Activated CD8-positive, alpha-beta memory T cell treated with anti-CD3 and anti-CD28 coated beads for 48 hours (primary cell): ENCODE measurements around the gene NBL1.
A peak's percentile ranks its signal among the peaks of the same experiment; 100 is the strongest.

ENCODE experiments used
- DNase-seq, 3 experiments: peaks; one replicate each; pipeline ENCODE4 v3.0.0-alpha.2; 2020; ENCODE audit warnings: low read depth in 2 of 3, low spot score in 2 of 3

The NBL1 gene

DNA sequence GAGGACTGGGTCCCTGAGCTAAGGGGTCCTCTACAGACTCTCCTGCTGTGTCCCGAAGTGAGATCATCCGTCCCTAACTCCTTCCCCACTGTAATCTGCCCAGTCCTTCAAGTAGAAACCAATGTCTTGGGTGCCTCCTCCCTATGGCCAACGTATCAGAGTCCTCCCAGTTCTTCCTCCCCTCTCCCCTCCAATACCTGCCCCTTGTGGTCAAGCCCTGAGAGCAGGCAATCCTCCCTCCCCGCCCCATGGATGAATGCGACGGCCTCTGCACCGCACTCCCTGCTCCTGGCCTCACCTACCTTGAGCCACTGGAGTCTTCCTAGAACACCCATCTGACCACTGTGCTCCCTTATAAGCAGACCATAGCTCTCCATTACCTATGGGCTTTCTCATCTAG, 51.7 kb downstream of the NBL1 start:
- DNase-seq = no peak

DNA sequence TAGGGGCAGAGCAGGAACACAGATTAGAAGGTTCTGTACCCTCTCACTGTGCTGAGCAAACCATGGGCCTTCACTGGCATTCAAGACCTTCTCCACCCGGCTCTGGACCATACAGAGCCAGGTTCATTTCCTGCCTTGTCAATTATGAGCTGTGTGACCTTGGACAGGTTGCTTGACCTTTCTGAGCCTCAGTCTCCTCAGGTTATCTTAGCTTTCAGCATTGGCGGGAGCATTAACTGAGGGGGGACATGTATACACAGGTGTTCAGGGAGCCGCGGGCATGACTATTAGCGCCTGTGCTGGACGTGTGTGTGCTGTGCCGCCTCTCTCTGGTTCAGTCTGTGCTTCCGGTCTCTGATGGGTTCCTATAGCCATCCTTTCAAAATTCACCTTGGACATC, 52.7 kb downstream of the NBL1 start:
- no peak for DNase-seq

DNA sequence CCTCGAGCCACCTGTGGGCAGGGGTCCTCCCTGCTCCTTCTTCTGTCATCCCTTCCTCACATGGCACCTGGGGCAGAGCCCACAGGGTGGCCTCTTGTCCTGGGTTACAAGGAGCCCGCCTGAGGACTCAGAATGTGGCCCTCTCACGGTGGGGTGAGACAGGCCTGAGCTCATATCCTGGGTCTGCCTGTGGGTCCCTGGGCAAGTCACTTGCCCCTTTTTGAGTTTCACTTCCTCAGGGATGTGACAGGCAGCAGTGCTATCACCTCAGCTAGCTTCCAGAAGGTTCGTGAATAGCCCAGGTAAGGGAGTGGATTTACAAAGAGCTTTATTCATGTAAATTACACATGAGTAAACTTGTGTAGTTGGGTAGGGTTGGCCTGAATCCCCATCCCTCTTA, 54.1 kb downstream of the NBL1 start:
- DNase-seq = no peak

DNA sequence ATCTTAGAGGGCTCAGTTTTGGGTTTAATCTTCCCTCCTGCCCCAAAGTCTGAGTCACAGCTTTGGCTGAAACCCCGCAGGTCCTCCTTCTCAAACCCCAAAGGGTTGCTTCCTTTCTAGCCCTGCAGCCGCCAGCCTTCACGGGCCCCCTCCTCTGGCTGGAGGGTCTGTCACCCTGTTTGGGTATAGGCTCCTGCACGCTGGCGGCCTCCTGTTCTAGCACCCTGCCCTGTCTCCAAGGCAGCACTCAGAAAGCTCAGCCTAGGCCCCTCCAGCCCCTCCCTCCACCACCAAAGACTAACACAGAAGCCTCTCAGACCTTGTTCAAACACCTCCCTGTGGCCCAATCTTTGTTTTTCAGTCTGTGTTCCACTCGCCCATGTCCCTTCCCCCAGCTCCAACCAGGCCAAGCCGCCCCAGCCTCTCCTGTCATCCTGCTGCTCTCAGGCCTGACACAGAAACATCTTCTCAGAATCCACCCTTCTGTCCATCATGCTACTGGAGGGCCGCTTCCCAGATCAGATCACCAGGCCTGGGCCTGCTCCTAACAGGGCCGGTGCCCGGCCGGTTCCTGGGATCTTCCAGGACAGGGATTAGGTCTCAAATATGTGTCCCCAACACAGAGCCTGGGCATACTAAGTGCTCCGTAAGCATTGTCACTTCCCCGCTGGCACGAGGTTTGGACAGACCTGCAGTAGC, 56.1 kb downstream of the NBL1 start:
- DNase-seq = no peak

DNA sequence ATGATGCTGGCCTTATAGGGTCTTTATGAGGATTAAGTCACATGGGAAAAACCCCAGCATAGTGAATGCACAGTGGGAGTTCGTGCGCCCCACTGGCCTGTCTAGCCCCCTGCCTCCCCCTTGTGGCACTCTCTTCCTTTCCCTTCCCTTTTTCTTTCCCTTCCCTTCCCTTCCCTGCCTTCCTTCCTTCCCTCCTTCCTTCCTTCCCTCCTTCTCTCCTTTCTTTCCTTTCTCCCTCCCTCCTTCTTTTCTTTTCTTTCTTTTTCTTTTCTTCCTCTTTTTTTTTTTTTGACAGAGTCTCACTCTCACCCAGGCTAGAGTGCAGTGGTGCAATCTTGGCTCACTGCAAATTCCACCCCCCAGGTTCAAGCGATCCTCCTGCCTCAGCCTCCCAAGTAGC, 59.2 kb downstream of the NBL1 start:
- no peak for DNase-seq

DNA sequence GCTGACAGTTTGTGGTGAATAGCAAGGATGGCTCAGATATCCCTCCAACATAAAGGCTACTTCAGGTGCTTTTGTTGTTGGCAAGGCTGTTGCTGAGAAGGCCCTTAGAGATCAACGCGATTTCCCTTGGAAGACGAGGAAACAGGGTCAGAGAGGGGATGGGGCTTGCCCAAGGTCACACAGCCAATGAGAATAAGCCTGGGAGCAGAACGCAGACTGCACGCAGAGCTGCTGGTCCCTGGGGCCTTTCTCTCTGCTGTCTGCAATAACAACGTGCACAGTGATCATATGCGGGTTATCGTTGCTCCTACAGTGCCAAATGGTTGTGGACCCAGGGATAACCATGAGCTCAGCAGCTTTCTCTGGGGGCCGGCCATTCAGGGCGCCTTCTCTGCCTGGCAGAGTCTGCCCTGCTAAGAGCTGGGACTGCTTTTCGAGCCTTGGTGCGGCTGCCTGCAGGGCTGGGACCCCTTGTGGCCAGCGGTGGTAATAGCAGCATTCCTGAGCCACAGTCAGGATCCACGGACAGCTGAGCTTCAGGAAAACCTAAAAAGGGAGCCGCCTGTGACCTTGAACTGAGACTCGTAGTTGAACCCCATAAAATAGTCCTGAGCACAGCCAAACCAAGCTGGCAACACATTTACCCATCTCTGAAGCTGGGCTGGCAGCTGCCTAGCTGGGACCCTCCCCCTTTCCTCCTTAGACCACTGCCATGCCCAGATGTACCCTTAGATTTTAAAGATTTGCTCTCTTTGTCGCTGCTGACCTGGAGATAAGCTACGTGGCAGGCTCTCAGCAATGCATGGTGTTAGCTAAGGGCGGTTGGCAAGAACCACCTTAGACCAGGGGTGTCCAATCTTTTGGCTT, 60.4 kb downstream of the NBL1 start:
- peak in 2 of 3 experiments; percentile 27 for DNase-seq

DNA sequence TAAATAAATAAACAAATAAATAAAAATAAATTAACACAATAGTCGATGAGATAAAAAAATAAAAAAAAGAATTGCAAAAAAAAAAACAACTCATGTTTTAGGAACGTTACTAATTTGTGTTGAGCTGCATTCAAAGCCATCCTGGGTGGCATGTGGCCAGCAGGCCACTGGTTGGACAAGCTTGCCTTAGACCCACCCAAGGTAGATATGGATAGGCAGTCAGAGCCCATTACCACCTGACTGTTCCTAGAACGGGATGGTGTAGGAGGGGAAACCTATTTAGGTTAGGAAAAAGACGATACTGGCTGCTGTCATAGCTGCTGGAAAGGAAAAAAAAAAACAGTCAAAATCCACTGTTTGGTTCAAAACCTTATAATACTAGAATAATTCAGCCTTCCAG, 61.4 kb downstream of the NBL1 start:
- DNase-seq = no peak

DNA sequence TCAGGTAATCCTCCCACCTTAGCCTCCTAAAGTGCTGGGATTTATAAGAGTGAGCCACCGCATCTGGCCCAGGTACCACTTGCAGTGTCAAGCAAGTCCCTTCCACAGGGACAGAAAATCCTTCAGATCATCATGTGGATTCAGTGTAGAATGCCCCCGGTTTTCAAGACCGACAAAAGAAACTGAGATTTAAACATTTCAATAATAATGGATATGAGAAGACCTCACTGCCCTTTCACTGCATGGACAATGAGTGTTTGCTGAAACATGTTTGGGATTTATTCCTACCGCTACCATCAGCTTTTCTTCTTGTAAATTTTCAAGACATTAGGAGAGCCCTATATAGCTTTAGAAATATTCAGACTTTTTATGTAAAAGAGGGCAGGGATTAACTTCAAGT, 62.0 kb downstream of the NBL1 start:
- no peak for DNase-seq
